Measurements from ENCODE around the gene RNASE12.
"Not testable (repeated sequence)": the region's sequence is repeated elsewhere in the genome, so short reads cannot be mapped to it uniquely, and the experiment has no call there.

RNASE12 gene

GRCh38 chr14:20613094-20614037 lies 22.2 kb upstream of the RNASE12 start:
- DNase-seq = peak; percentile 91

GRCh38 chr14:20612403-20612802 lies 21.2 kb upstream of the RNASE12 start:
- no peak for DNase-seq

- no peak for DNase-seq
Measured at GRCh38 chr14:20611277-20611676, 20.1 kb upstream of the RNASE12 start.

- DNase-seq = peak; percentile 82
Measured at GRCh38 chr14:20610002-20610765, 19.0 kb upstream of the RNASE12 start.

- peak; percentile 84 for DNase-seq
Measured at GRCh38 chr14:20609215-20610001, 18.2 kb upstream of the RNASE12 start.

GRCh38 chr14:20608383-20609110 lies 17.4 kb upstream of the RNASE12 start:
- no peak for DNase-seq

- no peak for DNase-seq
Measured at GRCh38 chr14:20607617-20608016, 16.4 kb upstream of the RNASE12 start.

GRCh38 chr14:20606902-20607242 lies 15.7 kb upstream of the RNASE12 start:
- no peak for DNase-seq

- no peak for DNase-seq
Measured at GRCh38 chr14:20606190-20606901, 15.2 kb upstream of the RNASE12 start.

GRCh38 chr14:20603813-20604690 lies 12.9 kb upstream of the RNASE12 start:
- DNase-seq = no peak

- no peak for DNase-seq
Measured at GRCh38 chr14:20602583-20602982, 11.4 kb upstream of the RNASE12 start.

GRCh38 chr14:20601522-20601921 lies 10.3 kb upstream of the RNASE12 start:
- DNase-seq = no peak

- DNase-seq = no peak
Measured at GRCh38 chr14:20597108-20597507, 5.9 kb upstream of the RNASE12 start.

GRCh38 chr14:20595726-20596125 lies 4.5 kb upstream of the RNASE12 start:
- not testable (repeated sequence) for DNase-seq

- no peak for DNase-seq
Measured at GRCh38 chr14:20592574-20592973, 1.4 kb upstream of the RNASE12 start.

- DNase-seq = no peak
Measured at GRCh38 chr14:20587489-20588154, 3.6 kb downstream of the RNASE12 start, which contains the start of gene RNASE11. Gene RNASE11 (minus strand): TSS chr14:20588001.

- DNase-seq = no peak
Measured at GRCh38 chr14:20583908-20584307, 7.3 kb downstream of the RNASE12 start.

GRCh38 chr14:20583142-20583541 lies 8.0 kb downstream of the RNASE12 start:
- DNase-seq = no peak

GRCh38 chr14:20580242-20580641 lies 10.9 kb downstream of the RNASE12 start:
- no peak for DNase-seq
